Natural killer cell (primary cell): ENCODE measurements around the gene MAST4. TPM values are rescaled to one million over a fixed set of nuclear protein-coding genes. Genes with fewer than 3 reads are reported as not detected.

Source experiments
- ATAC-seq, 3 donors: fragments of 150-1000 bp in 2 of 3; fragments of 200-7000 bp in 1 of 3; cut with Tn5 transposase; 1 replicate in 1 of 3; 2 replicates in 2 of 3; pipeline ENCODE4 v1.10.0; 2021; ENCODE audit warnings: mild to moderate bottlenecking in 2 of 3, moderate library complexity in 2 of 3
- DNase-seq, 2 donors: peaks; one replicate each; pipeline versions ENCODE4 v3.0.0 to v3.0.0-alpha.2; 2013 to 2021; ENCODE audit warnings: mixed read lengths in 1 of 2
- H3K27ac ChIP-seq: one replicate; pipeline ENCODE4 v1.5.1; 2013; ENCODE audit warnings: mild to moderate bottlenecking, low read length
- H3K27me3 ChIP-seq: one replicate; pipeline ENCODE4 v1.6.1; 2013; ENCODE audit warnings: low read length; ENCODE audit not compliant: control insufficient read depth, insufficient read depth
- H3K36me3 ChIP-seq: one replicate; pipeline ENCODE4 v1.6.1; 2013; ENCODE audit warnings: low read length; ENCODE audit not compliant: control insufficient read depth, insufficient read depth
- H3K4me1 ChIP-seq: one replicate; pipeline ENCODE4 v1.6.1; 2013; ENCODE audit warnings: low read length; ENCODE audit not compliant: control insufficient read depth, insufficient read depth
- H3K4me3 ChIP-seq: one replicate; pipeline ENCODE4 v1.5.1; 2013; ENCODE audit warnings: low read length
- H3K9me3 ChIP-seq: one replicate; pipeline ENCODE4 v1.6.1; 2013; ENCODE audit warnings: low read length; ENCODE audit not compliant: control insufficient read depth, insufficient read depth
- H3K27ac Mint-ChIP-seq, 2 donors: one replicate each; pipeline ENCODE4 v1.8.0; 2022; ENCODE audit warnings: mild to moderate bottlenecking in 2 of 2, mixed read lengths in 2 of 2, moderate library complexity in 1 of 2
- H3K27me3 Mint-ChIP-seq, 2 donors: one replicate each; pipeline ENCODE4 v1.8.0; 2022; ENCODE audit warnings: low read depth in 2 of 2, mixed read lengths in 2 of 2
- H3K36me3 Mint-ChIP-seq: one replicate; pipeline ENCODE4 v1.8.0; 2022; ENCODE audit warnings: mixed read lengths
- H3K4me1 Mint-ChIP-seq, 2 donors: one replicate each; pipeline ENCODE4 v1.8.0; 2022; ENCODE audit warnings: mixed read lengths in 2 of 2
- H3K4me3 Mint-ChIP-seq: one replicate; pipeline ENCODE4 v1.8.0; 2022; ENCODE audit warnings: mild to moderate bottlenecking, moderate library complexity, mixed read lengths
- H3K9me3 Mint-ChIP-seq, 2 donors: one replicate each; pipeline ENCODE4 v1.8.0; 2022; ENCODE audit warnings: mixed read lengths in 2 of 2
- WGBS: methylation state at CpG from one replicate; pipeline ENCODE4 v1.1.7; 2013; ENCODE audit warnings: missing lambda C conversion rate; ENCODE audit not compliant: insufficient coverage; 5-methylcytosine and 5-hydroxymethylcytosine counted together
- intact Hi-C: fragments of 100-400 bp; cut with micrococcal nuclease; formaldehyde crosslinking; loops from one replicate; pipeline ENCODE4 v1.14.2; 2022
- total RNA-seq, 4 donors: library from RNA; stranded (reverse); fragments of 120-200 nt in 1 of 4; gene quantifications; one replicate each; pipeline versions ENCODE4 v1.2.3 to v1.2.4, GENCODE V29; 2013 to 2022
- TF ChIP-seq, protein P1 (sequence below): fragments of 200-600 bp; IDR thresholded peaks from one replicate; pipeline ENCODE4 v1.8.0; 2022; ENCODE audit warnings: antibody characterized with exemption

Gene MAST4
- total RNA-seq, 3 donors from 2014 or later (not counting 1 experiment from before 2014, with no cell fraction given) = 6.5 to 14.1 (median 12.7) TPM

DNA sequence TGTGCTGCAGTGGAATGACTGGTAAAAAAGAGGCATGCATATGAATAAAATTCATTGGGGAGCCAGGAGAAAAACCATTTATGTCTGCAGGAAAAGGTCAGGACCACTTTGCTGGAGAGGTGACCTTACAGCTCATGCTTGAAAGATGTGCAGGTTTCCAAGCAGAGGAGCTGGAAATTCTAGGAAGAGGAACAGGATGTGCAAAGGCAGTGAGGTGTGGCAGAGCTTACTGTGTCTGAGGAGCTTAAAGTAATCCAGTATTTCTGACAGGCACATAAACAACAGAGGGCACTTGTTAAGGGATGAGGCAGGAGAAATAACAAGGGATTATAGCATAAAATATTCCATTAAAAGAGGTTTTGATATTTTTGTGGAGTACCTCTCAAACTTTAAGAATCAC, 397.3 kb downstream of the MAST4 start:
- ATAC-seq (no peak), DNase-seq (no peak)
- Histone ChIP-seq H3K36me3 (no peaks in the 10 kb centered on the region), H3K4me1 (no peaks in the 10 kb centered on the region), H3K9me3 (no peaks in the 10 kb centered on the region), H3K27me3 (no peaks in the 10 kb centered on the region), H3K4me3 (no peak overlapping the region), H3K27ac (no peak overlapping the region)
- H3K27ac Mint-ChIP-seq = no peak overlapping the region
- intact Hi-C loops = no loop called here
- TF ChIP-seq, protein P1, sequence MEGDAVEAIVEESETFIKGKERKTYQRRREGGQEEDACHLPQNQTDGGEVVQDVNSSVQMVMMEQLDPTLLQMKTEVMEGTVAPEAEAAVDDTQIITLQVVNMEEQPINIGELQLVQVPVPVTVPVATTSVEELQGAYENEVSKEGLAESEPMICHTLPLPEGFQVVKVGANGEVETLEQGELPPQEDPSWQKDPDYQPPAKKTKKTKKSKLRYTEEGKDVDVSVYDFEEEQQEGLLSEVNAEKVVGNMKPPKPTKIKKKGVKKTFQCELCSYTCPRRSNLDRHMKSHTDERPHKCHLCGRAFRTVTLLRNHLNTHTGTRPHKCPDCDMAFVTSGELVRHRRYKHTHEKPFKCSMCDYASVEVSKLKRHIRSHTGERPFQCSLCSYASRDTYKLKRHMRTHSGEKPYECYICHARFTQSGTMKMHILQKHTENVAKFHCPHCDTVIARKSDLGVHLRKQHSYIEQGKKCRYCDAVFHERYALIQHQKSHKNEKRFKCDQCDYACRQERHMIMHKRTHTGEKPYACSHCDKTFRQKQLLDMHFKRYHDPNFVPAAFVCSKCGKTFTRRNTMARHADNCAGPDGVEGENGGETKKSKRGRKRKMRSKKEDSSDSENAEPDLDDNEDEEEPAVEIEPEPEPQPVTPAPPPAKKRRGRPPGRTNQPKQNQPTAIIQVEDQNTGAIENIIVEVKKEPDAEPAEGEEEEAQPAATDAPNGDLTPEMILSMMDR = no peak
- H3K9me3 Mint-ChIP-seq = no peaks in the 10 kb centered on the region
- peaks cover 5 to 10% of the 10 kb centered on the region in 2 donors for H3K27me3 Mint-ChIP-seq
- no peaks in the 10 kb centered on the region for H3K4me1 Mint-ChIP-seq
- no peak overlapping the region for H3K4me3 Mint-ChIP-seq
- no peaks in the 10 kb centered on the region for H3K36me3 Mint-ChIP-seq

DNA sequence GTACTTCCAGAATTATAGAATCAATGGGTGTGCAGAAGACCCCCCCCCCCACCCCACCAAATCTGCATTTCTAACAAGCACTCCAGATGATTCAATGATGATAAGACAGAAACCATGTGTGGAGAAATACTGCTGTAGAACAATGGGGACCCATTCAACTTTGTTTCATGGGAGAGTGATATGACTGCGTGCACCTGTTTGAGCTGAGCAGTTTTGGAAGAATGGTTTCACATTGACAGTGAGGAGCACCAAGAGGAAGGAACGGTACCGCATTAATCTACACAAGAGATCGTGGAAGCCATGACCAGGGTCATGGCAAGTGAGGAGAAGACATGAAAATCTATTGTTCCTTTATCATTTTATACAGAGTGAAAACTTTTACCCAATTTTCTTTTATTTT, 397.7 kb downstream of the MAST4 start:
- no peaks in the 10 kb centered on the region for H3K36me3 Mint-ChIP-seq
- no peak overlapping the region for H3K27ac ChIP-seq
- WGBS = 100% methylated on average over 2 of the region's 4 CpGs
- no peaks in the 10 kb centered on the region for H3K36me3 ChIP-seq
- no peaks in the 10 kb centered on the region for H3K27me3 ChIP-seq
- no peak overlapping the region for H3K4me3 Mint-ChIP-seq
- no peak for DNase-seq
- TF ChIP-seq, protein P1 = no peak
- no peaks in the 10 kb centered on the region for H3K4me1 ChIP-seq
- no peaks in the 10 kb centered on the region for H3K9me3 ChIP-seq
- no peaks in the 10 kb centered on the region for H3K9me3 Mint-ChIP-seq
- no peak for ATAC-seq
- intact Hi-C loops = no loop called here
- H3K27me3 Mint-ChIP-seq = peaks cover 5 to 10% of the 10 kb centered on the region in 2 donors
- H3K4me1 Mint-ChIP-seq = no peaks in the 10 kb centered on the region
- H3K27ac Mint-ChIP-seq = no peak overlapping the region
- no peak overlapping the region for H3K4me3 ChIP-seq

DNA sequence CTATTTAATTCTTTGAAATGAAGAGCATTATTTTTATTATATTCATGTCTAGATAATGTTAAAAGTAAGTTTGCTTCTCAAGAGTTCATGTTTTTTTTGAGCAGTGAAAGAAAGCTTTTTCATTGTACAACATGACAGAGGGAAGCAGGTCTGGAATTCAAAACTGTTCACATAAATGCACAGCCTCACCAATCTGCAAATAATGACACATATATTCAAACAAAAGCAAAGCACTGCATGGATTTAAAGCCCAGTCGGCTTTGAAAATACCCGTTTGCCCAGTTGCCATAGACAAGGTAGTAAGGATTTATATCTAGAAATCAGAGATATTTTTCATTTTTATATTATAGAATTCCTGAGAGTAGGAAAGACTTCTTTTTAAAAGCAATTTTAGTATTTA, 398.6 kb downstream of the MAST4 start:
- no peaks in the 10 kb centered on the region for H3K36me3 Mint-ChIP-seq
- H3K9me3 Mint-ChIP-seq = no peaks in the 10 kb centered on the region
- Histone ChIP-seq H3K27ac (no peak overlapping the region), H3K9me3 (no peaks in the 10 kb centered on the region), H3K4me3 (no peak overlapping the region), H3K36me3 (no peaks in the 10 kb centered on the region), H3K27me3 (no peaks in the 10 kb centered on the region), H3K4me1 (no peaks in the 10 kb centered on the region)
- no peak overlapping the region for H3K27ac Mint-ChIP-seq
- TF ChIP-seq, protein P1 = no peak
- DNase-seq (no peak), ATAC-seq (no peak)
- no CpG with 5 or more reads among the region's 2 CpGs for WGBS
- H3K4me3 Mint-ChIP-seq = no peak overlapping the region
- intact Hi-C loops = no loop called here
- H3K27me3 Mint-ChIP-seq = peaks cover 5 to 18% of the 10 kb centered on the region in 2 donors
- H3K4me1 Mint-ChIP-seq = no peaks in the 10 kb centered on the region

DNA sequence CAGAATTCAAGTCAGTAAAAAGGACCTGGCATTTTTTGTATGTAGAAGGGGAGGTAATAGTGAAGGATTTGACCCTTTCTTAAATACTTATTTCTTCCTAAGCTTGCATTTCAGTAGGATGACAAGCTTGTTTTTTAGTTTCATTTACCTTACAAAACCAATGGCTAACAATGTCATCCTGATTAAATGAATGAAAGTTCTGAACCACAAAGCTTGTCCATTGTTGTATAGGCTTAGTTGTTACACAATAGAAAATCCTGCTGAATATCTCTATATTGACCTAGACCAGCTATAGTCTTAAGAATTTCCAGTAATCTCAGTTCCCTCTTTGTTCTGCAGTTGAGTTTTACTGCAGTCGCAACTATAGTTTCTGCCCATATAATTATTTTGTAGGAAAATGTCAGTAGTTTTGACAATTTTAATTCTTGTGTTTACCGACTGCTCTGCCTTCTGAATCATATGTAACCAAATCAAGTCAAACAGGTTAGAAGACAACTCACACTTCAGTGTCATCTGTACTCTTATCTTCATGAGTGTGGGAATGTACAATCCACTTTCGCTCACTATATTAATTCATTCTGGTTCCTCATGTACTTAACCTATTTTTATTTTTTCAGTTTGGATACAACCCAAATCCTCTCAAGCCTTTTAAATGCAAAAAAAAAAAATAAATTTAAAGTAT, 404.7 kb downstream of the MAST4 start:
- no peak overlapping the region for H3K4me3 Mint-ChIP-seq
- WGBS = 70% methylated on average over 1 of the region's 3 CpGs

More for the DNA sequence above, 404.7 kb downstream of the MAST4 start:
- Histone ChIP-seq H3K4me3 (no peak overlapping the region), H3K36me3 (no peaks in the 10 kb centered on the region), H3K4me1 (peaks cover 11% of the 10 kb centered on the region), H3K27ac (no peak overlapping the region), H3K9me3 (no peaks in the 10 kb centered on the region), H3K27me3 (no peaks in the 10 kb centered on the region)
- intact Hi-C loops = no loop called here
- no peaks in the 10 kb centered on the region for H3K36me3 Mint-ChIP-seq
- no peaks in the 10 kb centered on the region for H3K9me3 Mint-ChIP-seq
- TF ChIP-seq, protein P1 = no peak
- ATAC-seq (no peak), DNase-seq (no peak)
- H3K27ac Mint-ChIP-seq = no peak overlapping the region
- H3K4me1 Mint-ChIP-seq = peaks cover 14 to 15% of the 10 kb centered on the region in 2 donors
- H3K27me3 Mint-ChIP-seq = peaks cover 0 to 8% of the 10 kb centered on the region in 2 donors
